ENCODE results near the gene AGO3.
A peak's percentile ranks its signal among the peaks of the same experiment; 100 is the strongest.

The AGO3 gene

GRCh38 chr1:35930593-35931445 is at the start of gene AGO3:
Gene AGO3 (plus strand): TSS chr1:35931105. CDS start chr1:35931427, 322 bp downstream.
- peak within 1 kb of the TSS; percentile 75 for H3K4me3 ChIP-seq (ENCODE audit: low read length)
- peak; percentile 29 for DNase-seq (ENCODE audit: low read depth)
- TF ChIP-seq CTCF (conservative IDR thresholded peaks at IDR 0.05; ENCODE audit: low read depth, low read length) = no peak

- TF ChIP-seq CTCF (conservative IDR thresholded peaks at IDR 0.05; ENCODE audit: low read depth, low read length) = no peak
- no peak overlapping the region for H3K4me3 ChIP-seq (ENCODE audit: low read length)
- DNase-seq (ENCODE audit: low read depth) = no peak
Measured at GRCh38 chr1:35881850-35882273, 49.0 kb upstream of the AGO3 start.

GRCh38 chr1:35882586-35882944 is 48.3 kb upstream of the AGO3 start:
- H3K4me3 ChIP-seq (ENCODE audit: low read length) = peak overlapping the region; percentile 19
- no peak for DNase-seq (ENCODE audit: low read depth)
- no peak for TF ChIP-seq CTCF (conservative IDR thresholded peaks at IDR 0.05; ENCODE audit: low read depth, low read length)

GRCh38 chr1:35882945-35883634 is 47.8 kb upstream of the AGO3 start, which contains the start of gene AGO1:
Gene AGO1 (plus strand): TSS chr1:35883209. CDS start chr1:35883422, 213 bp downstream.
- peak within 1 kb of the TSS; percentile 100 for H3K4me3 ChIP-seq (ENCODE audit: low read length)
- peak; percentile 87 for TF ChIP-seq CTCF (conservative IDR thresholded peaks at IDR 0.05; ENCODE audit: low read depth, low read length)
- DNase-seq (ENCODE audit: low read depth) = peak; percentile 62

- TF ChIP-seq CTCF (conservative IDR thresholded peaks at IDR 0.05; ENCODE audit: low read depth, low read length) = no peak
- peak overlapping the region; percentile 100 for H3K4me3 ChIP-seq (ENCODE audit: low read length)
- DNase-seq (ENCODE audit: low read depth) = no peak
Measured at GRCh38 chr1:35883635-35884101, 47.2 kb upstream of the AGO3 start.

GRCh38 chr1:35884934-35885333 is 46.0 kb upstream of the AGO3 start:
- DNase-seq (ENCODE audit: low read depth) = no peak
- H3K4me3 ChIP-seq (ENCODE audit: low read length) = no peak overlapping the region
- no peak for TF ChIP-seq CTCF (conservative IDR thresholded peaks at IDR 0.05; ENCODE audit: low read depth, low read length)

Data from retinal pigment epithelial cell (primary cell).